ENCODE data around the gene CLEC14A.

- no peak for TF ChIP-seq TAF1 (IDR thresholded peaks at IDR 0.05; ENCODE audit: borderline replicate concordance, insufficient read depth, low read length)
- TF ChIP-seq, protein P1, sequence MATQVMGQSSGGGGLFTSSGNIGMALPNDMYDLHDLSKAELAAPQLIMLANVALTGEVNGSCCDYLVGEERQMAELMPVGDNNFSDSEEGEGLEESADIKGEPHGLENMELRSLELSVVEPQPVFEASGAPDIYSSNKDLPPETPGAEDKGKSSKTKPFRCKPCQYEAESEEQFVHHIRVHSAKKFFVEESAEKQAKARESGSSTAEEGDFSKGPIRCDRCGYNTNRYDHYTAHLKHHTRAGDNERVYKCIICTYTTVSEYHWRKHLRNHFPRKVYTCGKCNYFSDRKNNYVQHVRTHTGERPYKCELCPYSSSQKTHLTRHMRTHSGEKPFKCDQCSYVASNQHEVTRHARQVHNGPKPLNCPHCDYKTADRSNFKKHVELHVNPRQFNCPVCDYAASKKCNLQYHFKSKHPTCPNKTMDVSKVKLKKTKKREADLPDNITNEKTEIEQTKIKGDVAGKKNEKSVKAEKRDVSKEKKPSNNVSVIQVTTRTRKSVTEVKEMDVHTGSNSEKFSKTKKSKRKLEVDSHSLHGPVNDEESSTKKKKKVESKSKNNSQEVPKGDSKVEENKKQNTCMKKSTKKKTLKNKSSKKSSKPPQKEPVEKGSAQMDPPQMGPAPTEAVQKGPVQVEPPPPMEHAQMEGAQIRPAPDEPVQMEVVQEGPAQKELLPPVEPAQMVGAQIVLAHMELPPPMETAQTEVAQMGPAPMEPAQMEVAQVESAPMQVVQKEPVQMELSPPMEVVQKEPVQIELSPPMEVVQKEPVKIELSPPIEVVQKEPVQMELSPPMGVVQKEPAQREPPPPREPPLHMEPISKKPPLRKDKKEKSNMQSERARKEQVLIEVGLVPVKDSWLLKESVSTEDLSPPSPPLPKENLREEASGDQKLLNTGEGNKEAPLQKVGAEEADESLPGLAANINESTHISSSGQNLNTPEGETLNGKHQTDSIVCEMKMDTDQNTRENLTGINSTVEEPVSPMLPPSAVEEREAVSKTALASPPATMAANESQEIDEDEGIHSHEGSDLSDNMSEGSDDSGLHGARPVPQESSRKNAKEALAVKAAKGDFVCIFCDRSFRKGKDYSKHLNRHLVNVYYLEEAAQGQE (IDR thresholded peaks at IDR 0.05; ENCODE audit: insufficient read depth in 1 of 2, low read depth in 2 of 2, low read length in 2 of 2), result no peak
Measured at GRCh38 chr14:38207377-38207735, 48.5 kb downstream of the CLEC14A start.
